Raji (cell line): ENCODE measurements around the gene MME.

Experiments
- POLR2A ChIP-seq: IDR thresholded peaks from 2 replicates; pipeline ENCODE4 v1.6.1; 2011; ENCODE audit warnings: low read depth, low read length, control low read depth; ENCODE audit not compliant: insufficient read depth

Gene MME

GRCh38 chr3:155078711-155079467 is 1.2 kb upstream of the MME start:
- peak; percentile 29; the same call in 1 of the 2 replicates for TF ChIP-seq POLR2A

- TF ChIP-seq POLR2A = no peak
These were observed 712 bp upstream of the MME start for GRCh38 chr3:155079468-155079745.

GRCh38 chr3:155080692-155081091 is 573 bp downstream of the MME start:
- TF ChIP-seq POLR2A = no peak

GRCh38 chr3:155083313-155083905 is 3.3 kb downstream of the MME start:
- no peak for TF ChIP-seq POLR2A

GRCh38 chr3:155084567-155084966 is 4.4 kb downstream of the MME start:
- no peak for TF ChIP-seq POLR2A

- TF ChIP-seq POLR2A = no peak
These were observed 5.9 kb downstream of the MME start for GRCh38 chr3:155086051-155086450.

- TF ChIP-seq POLR2A = no peak
These were observed 8.7 kb downstream of the MME start for GRCh38 chr3:155088706-155089345.

GRCh38 chr3:155089495-155089894 is 9.4 kb downstream of the MME start:
- TF ChIP-seq POLR2A = no peak

GRCh38 chr3:155093261-155093660 is 13.1 kb downstream of the MME start:
- TF ChIP-seq POLR2A = no peak

GRCh38 chr3:155096303-155097008 is 16.3 kb downstream of the MME start:
- no peak for TF ChIP-seq POLR2A

- TF ChIP-seq POLR2A = no peak
These were observed 16.9 kb downstream of the MME start for GRCh38 chr3:155097009-155097349.

GRCh38 chr3:155101398-155101797 is 21.3 kb downstream of the MME start:
- TF ChIP-seq POLR2A = no peak

GRCh38 chr3:155102329-155102728 is 22.2 kb downstream of the MME start:
- no peak for TF ChIP-seq POLR2A

- TF ChIP-seq POLR2A = no peak
These were observed 23.6 kb downstream of the MME start for GRCh38 chr3:155103686-155104085.

- TF ChIP-seq POLR2A = no peak
These were observed 26.0 kb downstream of the MME start for GRCh38 chr3:155106119-155106518.

GRCh38 chr3:155110022-155110421 is 29.9 kb downstream of the MME start:
- TF ChIP-seq POLR2A = peak; percentile 34; the same call in 1 of the 2 replicates

GRCh38 chr3:155110996-155111901 is 31.1 kb downstream of the MME start:
- TF ChIP-seq POLR2A = peak; percentile 21; the same call in 1 of the 2 replicates
